Stimulated activated CD8-positive, alpha-beta memory T cell treated with anti-CD3 and anti-CD28 coated beads, Interleukin-15, amount 100 ng/mL, for 24 hours (primary cell): ENCODE data around the gene ATP9B.

Experiments used
- DNase-seq: peaks from one replicate; pipeline ENCODE4 v3.0.0-alpha.2; 2020; ENCODE audit warnings: low read depth

The ATP9B gene

DNA sequence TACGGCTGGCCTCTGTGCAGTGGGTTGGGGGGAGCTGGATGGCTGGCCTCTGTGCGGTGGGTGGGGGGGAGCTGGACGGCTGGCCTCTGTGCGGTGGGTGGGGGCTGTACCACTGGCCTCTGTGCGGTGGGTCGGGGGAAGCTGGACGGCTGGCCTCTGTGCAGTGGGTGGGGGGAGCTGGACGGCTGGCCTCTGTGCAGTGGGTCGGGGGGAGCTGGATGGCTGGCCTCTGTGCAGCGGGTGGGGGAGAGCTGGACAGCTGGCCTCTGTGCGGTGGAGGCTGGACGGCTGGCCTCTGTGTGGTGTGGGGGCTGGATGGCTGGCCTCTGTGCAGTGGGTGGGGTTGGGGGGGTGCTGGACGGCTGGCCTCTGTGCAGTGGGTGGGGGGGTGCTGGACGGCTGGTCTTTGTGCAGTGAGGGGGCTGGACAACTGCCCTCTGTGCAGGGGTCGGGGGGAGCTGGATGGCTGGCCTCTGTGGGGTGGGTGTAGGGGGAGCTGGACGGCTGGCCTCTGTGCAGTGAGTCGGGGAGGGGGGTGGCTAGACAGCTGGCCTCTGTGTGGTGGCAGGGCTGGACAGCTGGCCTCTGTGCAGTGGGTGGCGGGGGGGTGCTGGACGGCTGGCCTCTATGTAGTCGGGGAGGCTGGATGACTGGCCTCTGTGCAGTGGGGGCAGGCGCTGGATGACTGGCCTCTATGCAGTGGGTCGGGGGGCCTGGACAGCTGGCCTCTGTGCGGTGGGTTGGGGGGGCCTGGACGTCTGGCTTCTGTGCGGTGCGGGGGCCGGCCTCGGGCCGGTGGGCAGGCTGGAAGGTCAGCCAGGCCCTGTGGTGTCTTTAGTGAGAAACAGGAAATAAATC, 358.4 kb downstream of the ATP9B start:
- DNase-seq: no peak
